ENCODE measurements around the gene BEST2.

The BEST2 gene

GRCh38 chr19:12727745-12728433 lies 23.7 kb upstream of the BEST2 start:
- no peak overlapping the region for H3K4me3 ChIP-seq (ENCODE audit: low read depth, low read length)
- in situ Hi-C loops (cut with HindIII; ENCODE audit: low sequenced_read_pairs) = no loop called here

DNA sequence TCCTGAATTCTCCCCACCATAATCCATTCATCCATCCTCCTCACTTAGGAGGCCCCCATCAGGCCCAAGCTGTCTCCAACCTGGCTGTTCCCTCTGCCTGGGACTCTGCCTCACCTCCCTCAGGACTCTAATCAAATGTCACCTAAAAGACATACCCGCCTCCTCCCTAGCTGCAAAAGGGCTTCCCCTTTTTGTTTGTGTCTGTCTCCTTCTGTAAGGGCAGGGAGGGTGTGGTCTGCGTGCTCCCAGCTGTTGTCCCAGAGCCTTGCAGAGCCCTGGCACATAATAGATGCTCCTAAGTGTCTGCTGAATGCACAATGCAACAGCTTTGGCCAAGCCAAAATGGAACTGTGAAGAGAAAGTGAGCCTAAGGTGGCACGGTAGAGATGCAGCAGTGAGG lies 21.5 kb upstream of the BEST2 start:
- DNase-seq (ENCODE audit: low read depth, low spot score) = no peak
- in situ Hi-C loops (cut with HindIII; ENCODE audit: low sequenced_read_pairs) = no loop called here
- TF ChIP-seq, protein P1, sequence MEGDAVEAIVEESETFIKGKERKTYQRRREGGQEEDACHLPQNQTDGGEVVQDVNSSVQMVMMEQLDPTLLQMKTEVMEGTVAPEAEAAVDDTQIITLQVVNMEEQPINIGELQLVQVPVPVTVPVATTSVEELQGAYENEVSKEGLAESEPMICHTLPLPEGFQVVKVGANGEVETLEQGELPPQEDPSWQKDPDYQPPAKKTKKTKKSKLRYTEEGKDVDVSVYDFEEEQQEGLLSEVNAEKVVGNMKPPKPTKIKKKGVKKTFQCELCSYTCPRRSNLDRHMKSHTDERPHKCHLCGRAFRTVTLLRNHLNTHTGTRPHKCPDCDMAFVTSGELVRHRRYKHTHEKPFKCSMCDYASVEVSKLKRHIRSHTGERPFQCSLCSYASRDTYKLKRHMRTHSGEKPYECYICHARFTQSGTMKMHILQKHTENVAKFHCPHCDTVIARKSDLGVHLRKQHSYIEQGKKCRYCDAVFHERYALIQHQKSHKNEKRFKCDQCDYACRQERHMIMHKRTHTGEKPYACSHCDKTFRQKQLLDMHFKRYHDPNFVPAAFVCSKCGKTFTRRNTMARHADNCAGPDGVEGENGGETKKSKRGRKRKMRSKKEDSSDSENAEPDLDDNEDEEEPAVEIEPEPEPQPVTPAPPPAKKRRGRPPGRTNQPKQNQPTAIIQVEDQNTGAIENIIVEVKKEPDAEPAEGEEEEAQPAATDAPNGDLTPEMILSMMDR (IDR thresholded peaks at IDR 0.05; ENCODE audit: low read depth, low read length) = no peak

More at GRCh38 chr19:12727745-12728433, 23.7 kb upstream of the BEST2 start:
- DNase-seq (ENCODE audit: low read depth, low spot score) = no peak
- TF ChIP-seq, protein P1 (IDR thresholded peaks at IDR 0.05; ENCODE audit: low read depth, low read length) = no peak

GRCh38 chr19:12731337-12731736 lies 20.3 kb upstream of the BEST2 start:
- DNase-seq (ENCODE audit: low read depth, low spot score) = no peak
- TF ChIP-seq, protein P1 (IDR thresholded peaks at IDR 0.05; ENCODE audit: low read depth, low read length) = no peak
- no peak overlapping the region for H3K4me3 ChIP-seq (ENCODE audit: low read depth, low read length)
- in situ Hi-C loops (cut with HindIII; ENCODE audit: low sequenced_read_pairs) = no loop called here

More for the DNA sequence above, 21.5 kb upstream of the BEST2 start:
- no peak overlapping the region for H3K4me3 ChIP-seq (ENCODE audit: low read depth, low read length)

DNA sequence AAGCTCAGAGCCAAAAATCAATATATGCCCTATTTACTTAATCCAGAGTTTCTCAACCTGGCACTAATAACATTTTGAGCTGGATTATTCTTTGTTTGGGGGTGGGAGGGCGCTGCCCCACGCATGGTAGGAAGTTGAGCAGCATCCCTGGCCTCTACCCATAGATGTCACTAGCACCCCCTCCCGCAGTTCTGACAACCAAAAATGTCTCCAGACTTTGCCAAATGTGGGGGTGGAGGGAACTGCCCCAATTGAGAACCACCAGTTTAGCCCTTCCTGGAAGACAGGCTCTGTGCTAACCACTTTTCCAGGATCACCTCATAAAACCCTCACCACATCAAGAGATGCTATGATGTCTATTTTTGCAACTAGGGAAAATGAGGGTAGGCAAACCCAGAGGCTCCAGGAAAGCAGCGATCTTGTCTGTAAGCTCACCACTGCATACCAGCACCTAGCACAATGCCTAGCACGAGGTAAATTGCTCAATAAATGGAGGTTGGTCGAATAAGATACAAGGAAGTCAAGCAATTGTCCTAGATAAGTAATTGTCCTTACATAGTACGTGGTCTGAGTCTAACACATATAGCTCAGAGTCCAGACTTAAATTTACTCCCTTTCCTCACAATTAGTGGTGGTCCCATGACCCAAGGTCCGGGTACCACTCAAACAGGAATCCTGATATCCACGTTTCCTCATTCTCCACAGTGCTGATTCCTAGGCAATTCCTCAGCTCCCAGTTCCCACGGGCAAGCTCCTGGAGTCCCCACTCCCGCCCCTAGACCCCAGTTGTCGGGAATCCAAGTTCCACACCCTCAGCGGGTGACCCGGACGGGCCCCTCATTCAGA lies 18.0 kb upstream of the BEST2 start:
- DNase-seq (ENCODE audit: low read depth, low spot score) = no peak
- TF ChIP-seq, protein P1 (IDR thresholded peaks at IDR 0.05; ENCODE audit: low read depth, low read length) = peak; percentile 38
- peak overlapping the region; percentile 99 for H3K4me3 ChIP-seq (ENCODE audit: low read depth, low read length)
- in situ Hi-C loops (cut with HindIII; ENCODE audit: low sequenced_read_pairs) = no loop called here

GRCh38 chr19:12736995-12737834 lies 14.4 kb upstream of the BEST2 start, which contains the start of gene GET3:
Gene GET3, plus strand, starts transcription at chr19:12737497. Its CDS starts 9 bp downstream, at chr19:12737506.
- TF ChIP-seq, protein P1 (IDR thresholded peaks at IDR 0.05; ENCODE audit: low read depth, low read length) = no peak
- DNase-seq (ENCODE audit: low read depth, low spot score) = peak; percentile 100
- in situ Hi-C loops (cut with HindIII; ENCODE audit: low sequenced_read_pairs) = no loop called here
- peak within 1 kb of the TSS; percentile 96 for H3K4me3 ChIP-seq (ENCODE audit: low read depth, low read length)

GRCh38 chr19:12737835-12738351 lies 13.7 kb upstream of the BEST2 start:
- in situ Hi-C loops (cut with HindIII; ENCODE audit: low sequenced_read_pairs) = no loop called here
- H3K4me3 ChIP-seq (ENCODE audit: low read depth, low read length) = peak overlapping the region; percentile 96
- TF ChIP-seq, protein P1 (IDR thresholded peaks at IDR 0.05; ENCODE audit: low read depth, low read length) = no peak
- no peak for DNase-seq (ENCODE audit: low read depth, low spot score)

Measured in astrocyte of the spinal cord (primary cell).